ENCODE measurements around the gene CSNK1E.

DNA sequence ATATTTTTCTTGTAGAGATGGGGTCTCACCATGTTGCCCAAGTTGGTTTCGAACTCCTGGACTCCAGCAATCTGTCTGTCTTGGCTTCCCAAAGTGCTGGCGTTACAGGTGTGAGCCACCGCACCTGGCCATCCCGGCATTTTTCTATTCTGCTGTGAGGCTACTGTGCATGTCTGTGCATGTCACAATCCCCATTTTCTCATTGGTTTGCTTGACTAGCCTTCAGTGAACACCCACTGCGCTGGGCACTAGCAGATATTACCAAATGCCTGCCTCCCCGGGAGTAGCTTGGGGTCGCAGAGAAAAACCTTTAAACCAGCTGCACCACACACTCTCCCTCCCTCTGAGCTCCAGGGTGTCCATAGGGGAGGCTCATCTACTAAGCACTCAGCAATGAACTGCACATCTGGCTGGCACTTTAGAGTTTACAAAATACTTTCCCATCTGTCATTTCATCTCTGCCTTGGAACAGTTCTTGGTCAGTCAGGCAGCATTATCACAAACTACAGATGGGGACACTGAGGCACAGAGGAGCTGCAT, 4.9 kb downstream of the CSNK1E start:
- TF ChIP-seq, protein P1, sequence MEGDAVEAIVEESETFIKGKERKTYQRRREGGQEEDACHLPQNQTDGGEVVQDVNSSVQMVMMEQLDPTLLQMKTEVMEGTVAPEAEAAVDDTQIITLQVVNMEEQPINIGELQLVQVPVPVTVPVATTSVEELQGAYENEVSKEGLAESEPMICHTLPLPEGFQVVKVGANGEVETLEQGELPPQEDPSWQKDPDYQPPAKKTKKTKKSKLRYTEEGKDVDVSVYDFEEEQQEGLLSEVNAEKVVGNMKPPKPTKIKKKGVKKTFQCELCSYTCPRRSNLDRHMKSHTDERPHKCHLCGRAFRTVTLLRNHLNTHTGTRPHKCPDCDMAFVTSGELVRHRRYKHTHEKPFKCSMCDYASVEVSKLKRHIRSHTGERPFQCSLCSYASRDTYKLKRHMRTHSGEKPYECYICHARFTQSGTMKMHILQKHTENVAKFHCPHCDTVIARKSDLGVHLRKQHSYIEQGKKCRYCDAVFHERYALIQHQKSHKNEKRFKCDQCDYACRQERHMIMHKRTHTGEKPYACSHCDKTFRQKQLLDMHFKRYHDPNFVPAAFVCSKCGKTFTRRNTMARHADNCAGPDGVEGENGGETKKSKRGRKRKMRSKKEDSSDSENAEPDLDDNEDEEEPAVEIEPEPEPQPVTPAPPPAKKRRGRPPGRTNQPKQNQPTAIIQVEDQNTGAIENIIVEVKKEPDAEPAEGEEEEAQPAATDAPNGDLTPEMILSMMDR (IDR thresholded peaks at IDR 0.05; ENCODE audit: insufficient read depth, low read length) = no peak
- TF ChIP-seq, protein P2, sequence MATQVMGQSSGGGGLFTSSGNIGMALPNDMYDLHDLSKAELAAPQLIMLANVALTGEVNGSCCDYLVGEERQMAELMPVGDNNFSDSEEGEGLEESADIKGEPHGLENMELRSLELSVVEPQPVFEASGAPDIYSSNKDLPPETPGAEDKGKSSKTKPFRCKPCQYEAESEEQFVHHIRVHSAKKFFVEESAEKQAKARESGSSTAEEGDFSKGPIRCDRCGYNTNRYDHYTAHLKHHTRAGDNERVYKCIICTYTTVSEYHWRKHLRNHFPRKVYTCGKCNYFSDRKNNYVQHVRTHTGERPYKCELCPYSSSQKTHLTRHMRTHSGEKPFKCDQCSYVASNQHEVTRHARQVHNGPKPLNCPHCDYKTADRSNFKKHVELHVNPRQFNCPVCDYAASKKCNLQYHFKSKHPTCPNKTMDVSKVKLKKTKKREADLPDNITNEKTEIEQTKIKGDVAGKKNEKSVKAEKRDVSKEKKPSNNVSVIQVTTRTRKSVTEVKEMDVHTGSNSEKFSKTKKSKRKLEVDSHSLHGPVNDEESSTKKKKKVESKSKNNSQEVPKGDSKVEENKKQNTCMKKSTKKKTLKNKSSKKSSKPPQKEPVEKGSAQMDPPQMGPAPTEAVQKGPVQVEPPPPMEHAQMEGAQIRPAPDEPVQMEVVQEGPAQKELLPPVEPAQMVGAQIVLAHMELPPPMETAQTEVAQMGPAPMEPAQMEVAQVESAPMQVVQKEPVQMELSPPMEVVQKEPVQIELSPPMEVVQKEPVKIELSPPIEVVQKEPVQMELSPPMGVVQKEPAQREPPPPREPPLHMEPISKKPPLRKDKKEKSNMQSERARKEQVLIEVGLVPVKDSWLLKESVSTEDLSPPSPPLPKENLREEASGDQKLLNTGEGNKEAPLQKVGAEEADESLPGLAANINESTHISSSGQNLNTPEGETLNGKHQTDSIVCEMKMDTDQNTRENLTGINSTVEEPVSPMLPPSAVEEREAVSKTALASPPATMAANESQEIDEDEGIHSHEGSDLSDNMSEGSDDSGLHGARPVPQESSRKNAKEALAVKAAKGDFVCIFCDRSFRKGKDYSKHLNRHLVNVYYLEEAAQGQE (IDR thresholded peaks at IDR 0.05; ENCODE audit: insufficient replicate concordance, low read depth) = no peak
- TF ChIP-seq POLR2AphosphoS5 (IDR thresholded peaks at IDR 0.05; ENCODE audit: low read depth) (no peak), GABPA (IDR thresholded peaks at IDR 0.05; ENCODE audit: low read depth) (no peak)

All from HL-60 (cell line).